Measurements from ENCODE around the gene AUTS2.

The AUTS2 gene

GRCh38 chr7:69605070-69605469 is 6.8 kb downstream of the AUTS2 start:
- Histone ChIP-seq H3K4me3 (ENCODE audit: low read depth in 1 of 2, low read length in 1 of 2) (no peak overlapping the region), H3K27ac (no peak overlapping the region), H3K9me3 (no peaks in the 10 kb centered on the region), H3K4me1 (ENCODE audit: control insufficient read depth in 1 of 2, insufficient read depth in 1 of 2, low read depth in 1 of 2, low read length in 1 of 2) (peaks cover 1 to 2% of the 10 kb centered on the region in 2 experiments), H3K27me3 (peaks cover 54% of the 10 kb centered on the region), H3K36me3 (no peaks in the 10 kb centered on the region)
- TF ChIP-seq, protein P1, sequence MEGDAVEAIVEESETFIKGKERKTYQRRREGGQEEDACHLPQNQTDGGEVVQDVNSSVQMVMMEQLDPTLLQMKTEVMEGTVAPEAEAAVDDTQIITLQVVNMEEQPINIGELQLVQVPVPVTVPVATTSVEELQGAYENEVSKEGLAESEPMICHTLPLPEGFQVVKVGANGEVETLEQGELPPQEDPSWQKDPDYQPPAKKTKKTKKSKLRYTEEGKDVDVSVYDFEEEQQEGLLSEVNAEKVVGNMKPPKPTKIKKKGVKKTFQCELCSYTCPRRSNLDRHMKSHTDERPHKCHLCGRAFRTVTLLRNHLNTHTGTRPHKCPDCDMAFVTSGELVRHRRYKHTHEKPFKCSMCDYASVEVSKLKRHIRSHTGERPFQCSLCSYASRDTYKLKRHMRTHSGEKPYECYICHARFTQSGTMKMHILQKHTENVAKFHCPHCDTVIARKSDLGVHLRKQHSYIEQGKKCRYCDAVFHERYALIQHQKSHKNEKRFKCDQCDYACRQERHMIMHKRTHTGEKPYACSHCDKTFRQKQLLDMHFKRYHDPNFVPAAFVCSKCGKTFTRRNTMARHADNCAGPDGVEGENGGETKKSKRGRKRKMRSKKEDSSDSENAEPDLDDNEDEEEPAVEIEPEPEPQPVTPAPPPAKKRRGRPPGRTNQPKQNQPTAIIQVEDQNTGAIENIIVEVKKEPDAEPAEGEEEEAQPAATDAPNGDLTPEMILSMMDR (IDR thresholded peaks at IDR 0.05), result no peak

- Histone ChIP-seq H3K27me3 (peaks cover 49% of the 10 kb centered on the region), H3K27ac (no peak overlapping the region)
Measured at GRCh38 chr7:69605546-69605945, 7.3 kb downstream of the AUTS2 start.

GRCh38 chr7:69608049-69608448 is 9.8 kb downstream of the AUTS2 start:
- no peaks in the 10 kb centered on the region for H3K36me3 ChIP-seq
- no peaks in the 10 kb centered on the region for H3K9me3 ChIP-seq
- H3K27me3 ChIP-seq, result peaks cover 27% of the 10 kb centered on the region
- no peak overlapping the region for H3K27ac ChIP-seq
- TF ChIP-seq, protein P1 (IDR thresholded peaks at IDR 0.05), result no peak
- H3K4me1 ChIP-seq (ENCODE audit: control insufficient read depth in 1 of 2, insufficient read depth in 1 of 2, low read depth in 1 of 2, low read length in 1 of 2), result no peaks in the 10 kb centered on the region
- no peak overlapping the region for H3K4me3 ChIP-seq (ENCODE audit: low read depth in 1 of 2, low read length in 1 of 2)

More at GRCh38 chr7:69605546-69605945, 7.3 kb downstream of the AUTS2 start:
- H3K4me3 ChIP-seq (ENCODE audit: low read depth in 1 of 2, low read length in 1 of 2), result no peak overlapping the region
- no peaks in the 10 kb centered on the region for H3K9me3 ChIP-seq
- H3K36me3 ChIP-seq, result no peaks in the 10 kb centered on the region
- TF ChIP-seq, protein P1 (IDR thresholded peaks at IDR 0.05), result no peak
- no peaks in the 10 kb centered on the region for H3K4me1 ChIP-seq (ENCODE audit: control insufficient read depth in 1 of 2, insufficient read depth in 1 of 2, low read depth in 1 of 2, low read length in 1 of 2)

DNA sequence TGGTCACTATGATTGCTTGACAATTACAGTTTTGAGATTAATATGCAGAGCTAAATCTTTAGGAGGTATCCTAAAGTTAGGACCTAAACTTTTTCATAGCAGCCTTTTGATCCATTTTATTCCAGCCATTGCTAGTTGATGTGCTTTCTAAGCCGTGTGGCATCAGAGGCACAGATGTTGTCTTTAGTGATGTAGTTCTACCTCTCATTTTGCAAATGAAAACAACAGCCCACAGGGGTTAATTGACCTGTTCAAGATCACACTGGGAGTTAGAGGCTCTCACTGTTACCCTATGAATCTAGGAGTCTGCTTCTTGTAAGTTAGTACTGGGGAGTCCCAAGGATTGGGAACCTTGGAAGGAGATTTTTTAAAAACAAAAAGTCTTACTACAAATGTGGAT is 10.6 kb downstream of the AUTS2 start:
- Histone ChIP-seq H3K27me3 (peaks cover 22% of the 10 kb centered on the region), H3K36me3 (no peaks in the 10 kb centered on the region), H3K4me1 (ENCODE audit: control insufficient read depth in 1 of 2, insufficient read depth in 1 of 2, low read depth in 1 of 2, low read length in 1 of 2) (no peaks in the 10 kb centered on the region), H3K27ac (no peak overlapping the region), H3K9me3 (no peaks in the 10 kb centered on the region), H3K4me3 (ENCODE audit: low read depth in 1 of 2, low read length in 1 of 2) (no peak overlapping the region)
- TF ChIP-seq, protein P1 (IDR thresholded peaks at IDR 0.05), result no peak

DNA sequence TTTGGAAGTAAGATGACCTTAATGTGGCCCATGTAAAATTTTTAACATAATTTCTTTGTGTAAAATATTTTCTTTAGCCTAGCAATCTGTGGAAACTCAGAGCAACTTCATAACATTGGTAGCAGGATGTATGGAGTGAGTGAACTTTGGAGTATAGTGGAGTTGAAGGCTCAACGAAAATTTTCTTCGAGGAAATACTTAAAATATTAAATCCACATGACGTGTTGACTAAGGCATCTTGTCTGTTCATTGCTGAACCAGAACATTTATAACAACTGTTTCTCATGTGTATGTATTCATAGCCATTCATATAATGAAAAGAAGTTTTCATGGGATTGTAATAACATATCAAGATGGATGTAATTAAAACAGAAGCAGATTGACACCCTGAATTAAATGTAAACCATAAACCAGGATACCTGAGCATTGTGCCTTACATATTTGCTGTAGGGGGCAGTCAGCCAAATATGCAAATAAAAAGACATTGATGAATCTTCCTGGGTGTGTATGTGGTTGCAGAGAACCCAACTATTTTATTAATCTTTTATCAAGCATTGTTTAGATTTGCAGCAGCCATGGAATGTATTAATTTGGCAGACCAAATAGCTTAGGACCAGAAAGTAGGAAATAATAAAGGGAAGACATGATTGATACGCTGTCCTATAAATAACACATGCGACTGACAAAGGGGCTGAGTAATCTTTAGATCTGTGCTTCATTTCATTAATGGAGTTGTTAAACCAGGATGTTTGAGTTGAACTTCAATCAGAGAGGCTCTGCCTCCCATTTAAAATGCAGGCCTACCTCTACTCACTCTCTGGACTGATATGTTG is 11.5 kb downstream of the AUTS2 start:
- TF ChIP-seq, protein P1 (IDR thresholded peaks at IDR 0.05), result no peak
- Histone ChIP-seq H3K4me3 (ENCODE audit: low read depth in 1 of 2, low read length in 1 of 2) (no peak overlapping the region), H3K27me3 (peaks cover 13% of the 10 kb centered on the region), H3K36me3 (no peaks in the 10 kb centered on the region), H3K27ac (no peak overlapping the region), H3K9me3 (no peaks in the 10 kb centered on the region), H3K4me1 (ENCODE audit: control insufficient read depth in 1 of 2, insufficient read depth in 1 of 2, low read depth in 1 of 2, low read length in 1 of 2) (no peaks in the 10 kb centered on the region)

All from neutrophil (primary cell).